Neural progenitor cell (in vitro differentiated cells): ENCODE results near the gene LILRA5.

Experiments
- EZH2 ChIP-seq: fragments of 200-600 bp; sonication (generic); IDR thresholded peaks from 2 replicates; pipeline ENCODE4 v1.6.1; 2017; ENCODE audit warnings: antibody characterized with exemption, mild to moderate bottlenecking, moderate library complexity
- TF ChIP-seq, protein P1 (sequence below): fragments of 200-600 bp; sonication (generic); IDR thresholded peaks from 2 replicates; pipeline ENCODE4 v1.5.1; 2017; ENCODE audit warnings: antibody characterized with exemption, mild to moderate bottlenecking

GRCh38 chr19:54279406-54279962 is 33.5 kb downstream of the LILRA5 start:
- TF ChIP-seq, protein P1, sequence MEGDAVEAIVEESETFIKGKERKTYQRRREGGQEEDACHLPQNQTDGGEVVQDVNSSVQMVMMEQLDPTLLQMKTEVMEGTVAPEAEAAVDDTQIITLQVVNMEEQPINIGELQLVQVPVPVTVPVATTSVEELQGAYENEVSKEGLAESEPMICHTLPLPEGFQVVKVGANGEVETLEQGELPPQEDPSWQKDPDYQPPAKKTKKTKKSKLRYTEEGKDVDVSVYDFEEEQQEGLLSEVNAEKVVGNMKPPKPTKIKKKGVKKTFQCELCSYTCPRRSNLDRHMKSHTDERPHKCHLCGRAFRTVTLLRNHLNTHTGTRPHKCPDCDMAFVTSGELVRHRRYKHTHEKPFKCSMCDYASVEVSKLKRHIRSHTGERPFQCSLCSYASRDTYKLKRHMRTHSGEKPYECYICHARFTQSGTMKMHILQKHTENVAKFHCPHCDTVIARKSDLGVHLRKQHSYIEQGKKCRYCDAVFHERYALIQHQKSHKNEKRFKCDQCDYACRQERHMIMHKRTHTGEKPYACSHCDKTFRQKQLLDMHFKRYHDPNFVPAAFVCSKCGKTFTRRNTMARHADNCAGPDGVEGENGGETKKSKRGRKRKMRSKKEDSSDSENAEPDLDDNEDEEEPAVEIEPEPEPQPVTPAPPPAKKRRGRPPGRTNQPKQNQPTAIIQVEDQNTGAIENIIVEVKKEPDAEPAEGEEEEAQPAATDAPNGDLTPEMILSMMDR: no peak
- no peak for TF ChIP-seq EZH2
